Measurements from ENCODE around the gene SSUH2. TPM values are rescaled to one million over a fixed set of nuclear protein-coding genes. Genes with fewer than 3 reads are reported as not detected.
A peak's percentile ranks its signal among the peaks of the same experiment; 100 is the strongest.

SSUH2 gene
- total RNA-seq, 1 donor from 2014 or later, result not detected

DNA sequence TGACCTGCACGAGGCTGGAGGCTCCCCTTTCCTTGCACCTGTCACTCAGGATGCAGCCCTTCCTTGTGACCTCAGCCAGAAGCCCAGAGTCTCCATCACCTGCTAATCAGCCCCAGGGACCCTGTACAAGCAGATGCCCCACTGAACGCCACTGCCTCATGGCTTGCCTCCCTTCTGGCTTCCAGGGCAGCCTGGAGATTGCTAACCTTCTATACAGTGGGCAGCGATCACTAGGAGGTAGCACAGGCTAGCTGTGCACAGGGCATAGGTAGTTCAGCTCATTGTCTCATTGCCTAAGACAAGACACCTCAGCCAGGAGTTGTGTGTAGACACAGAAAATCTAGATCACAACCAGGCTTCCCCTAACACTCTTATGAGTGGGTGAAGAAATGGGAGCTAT lies 49.3 kb downstream of the SSUH2 start:
- H3K4me1 Mint-ChIP-seq (ENCODE audit: unreplicated experiment), result peaks cover 34% of the 10 kb centered on the region
- TF ChIP-seq, protein P1, sequence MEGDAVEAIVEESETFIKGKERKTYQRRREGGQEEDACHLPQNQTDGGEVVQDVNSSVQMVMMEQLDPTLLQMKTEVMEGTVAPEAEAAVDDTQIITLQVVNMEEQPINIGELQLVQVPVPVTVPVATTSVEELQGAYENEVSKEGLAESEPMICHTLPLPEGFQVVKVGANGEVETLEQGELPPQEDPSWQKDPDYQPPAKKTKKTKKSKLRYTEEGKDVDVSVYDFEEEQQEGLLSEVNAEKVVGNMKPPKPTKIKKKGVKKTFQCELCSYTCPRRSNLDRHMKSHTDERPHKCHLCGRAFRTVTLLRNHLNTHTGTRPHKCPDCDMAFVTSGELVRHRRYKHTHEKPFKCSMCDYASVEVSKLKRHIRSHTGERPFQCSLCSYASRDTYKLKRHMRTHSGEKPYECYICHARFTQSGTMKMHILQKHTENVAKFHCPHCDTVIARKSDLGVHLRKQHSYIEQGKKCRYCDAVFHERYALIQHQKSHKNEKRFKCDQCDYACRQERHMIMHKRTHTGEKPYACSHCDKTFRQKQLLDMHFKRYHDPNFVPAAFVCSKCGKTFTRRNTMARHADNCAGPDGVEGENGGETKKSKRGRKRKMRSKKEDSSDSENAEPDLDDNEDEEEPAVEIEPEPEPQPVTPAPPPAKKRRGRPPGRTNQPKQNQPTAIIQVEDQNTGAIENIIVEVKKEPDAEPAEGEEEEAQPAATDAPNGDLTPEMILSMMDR (IDR thresholded peaks at IDR 0.05), result no peak
- peak; percentile 51 for DNase-seq (ENCODE audit: extremely low spot score, unreplicated experiment)
- no peaks in the 10 kb centered on the region for H3K36me3 Mint-ChIP-seq (ENCODE audit: unreplicated experiment)
- no peak overlapping the region for H3K27ac Mint-ChIP-seq (ENCODE audit: unreplicated experiment)
- H3K9me3 Mint-ChIP-seq (ENCODE audit: unreplicated experiment), result no peaks in the 10 kb centered on the region
- H3K4me3 Mint-ChIP-seq (ENCODE audit: unreplicated experiment), result no peak overlapping the region
- H3K27me3 Mint-ChIP-seq (ENCODE audit: unreplicated experiment), result no peaks in the 10 kb centered on the region

DNA sequence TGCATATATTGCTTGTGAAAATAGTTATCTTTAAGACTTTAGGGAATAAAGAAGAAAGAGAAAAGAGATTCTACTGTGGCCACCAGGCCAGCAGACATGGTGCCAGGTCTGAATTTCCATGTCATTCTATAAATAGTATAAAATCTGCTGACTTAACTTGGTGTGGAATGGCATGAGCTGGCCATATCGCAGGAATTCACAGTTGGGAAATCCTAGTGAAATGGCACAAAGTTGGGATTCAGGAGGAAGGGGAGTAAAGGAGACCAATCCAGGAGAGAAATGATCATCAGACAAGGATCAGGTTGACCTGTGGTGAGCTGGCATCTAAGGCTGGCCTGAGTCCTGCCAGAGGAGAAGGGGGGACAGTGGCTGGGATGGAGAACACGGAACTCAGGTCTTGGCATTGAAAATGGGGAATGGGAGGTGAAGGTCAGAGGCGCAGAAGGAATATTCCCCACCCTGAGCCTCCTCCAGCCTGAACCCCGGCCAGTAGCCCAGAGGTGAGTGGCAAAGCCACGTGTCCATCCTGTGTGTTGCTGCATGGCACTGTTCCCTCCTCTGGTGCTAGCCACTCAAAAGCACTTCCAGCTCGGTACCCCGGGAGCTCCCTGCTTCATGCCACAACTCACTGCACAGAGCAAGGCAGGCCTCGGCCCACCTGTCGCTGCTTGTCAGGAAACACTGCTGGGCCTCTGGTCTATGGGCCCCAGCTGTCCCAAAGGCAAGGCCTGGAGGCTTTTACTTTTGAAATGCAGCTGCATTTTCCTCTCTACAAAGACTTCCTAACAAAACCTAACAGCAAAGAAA lies 51.4 kb downstream of the SSUH2 start:
- Mint-ChIP-seq H3K36me3 (ENCODE audit: unreplicated experiment) (no peaks in the 10 kb centered on the region), H3K27ac (ENCODE audit: unreplicated experiment) (peak overlapping the region; percentile 42), H3K4me1 (ENCODE audit: unreplicated experiment) (peaks cover 41% of the 10 kb centered on the region), H3K27me3 (ENCODE audit: unreplicated experiment) (no peaks in the 10 kb centered on the region), H3K9me3 (ENCODE audit: unreplicated experiment) (no peaks in the 10 kb centered on the region), H3K4me3 (ENCODE audit: unreplicated experiment) (no peak overlapping the region)
- no peak for DNase-seq (ENCODE audit: extremely low spot score, unreplicated experiment)
- TF ChIP-seq, protein P1 (IDR thresholded peaks at IDR 0.05), result no peak

DNA sequence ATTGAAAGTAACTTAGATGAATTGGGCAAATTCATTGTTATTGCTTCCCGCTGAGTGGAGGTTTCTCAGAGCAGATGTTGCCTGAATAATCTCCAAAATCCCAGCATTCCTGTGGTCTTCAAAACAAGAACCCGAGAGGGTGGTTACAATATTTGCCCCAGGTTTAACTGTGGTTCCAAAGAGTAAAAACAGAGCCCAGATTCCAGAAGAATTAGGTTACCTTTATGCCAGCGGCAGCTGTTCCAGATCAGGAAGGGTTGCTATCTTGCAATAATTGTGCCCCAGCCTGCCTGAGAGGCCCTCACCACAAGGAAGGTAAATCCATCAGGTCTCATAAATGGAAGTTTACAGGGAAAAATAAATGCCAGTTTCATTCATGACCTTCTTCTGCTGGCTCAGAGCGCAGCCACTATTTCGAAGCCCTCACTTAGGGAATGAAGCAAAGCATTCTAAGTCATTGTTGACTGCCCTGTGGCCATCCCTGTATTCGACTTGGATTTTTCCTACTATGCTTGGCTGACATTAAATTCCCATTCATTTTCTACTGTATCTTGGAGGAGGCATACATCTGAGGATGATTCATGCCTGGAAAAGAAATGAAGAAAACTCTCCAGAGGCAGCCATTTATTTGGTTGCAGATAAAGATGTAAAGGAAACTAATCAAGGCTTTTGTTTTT lies 54.6 kb downstream of the SSUH2 start:
- Mint-ChIP-seq H3K27ac (ENCODE audit: unreplicated experiment) (peak overlapping the region; percentile 79), H3K4me3 (ENCODE audit: unreplicated experiment) (no peak overlapping the region), H3K27me3 (ENCODE audit: unreplicated experiment) (no peaks in the 10 kb centered on the region), H3K9me3 (ENCODE audit: unreplicated experiment) (peaks cover 9% of the 10 kb centered on the region), H3K36me3 (ENCODE audit: unreplicated experiment) (peaks cover 4% of the 10 kb centered on the region), H3K4me1 (ENCODE audit: unreplicated experiment) (peaks cover 34% of the 10 kb centered on the region)
- no peak for DNase-seq (ENCODE audit: extremely low spot score, unreplicated experiment)
- TF ChIP-seq, protein P1 (IDR thresholded peaks at IDR 0.05), result no peak

DNA sequence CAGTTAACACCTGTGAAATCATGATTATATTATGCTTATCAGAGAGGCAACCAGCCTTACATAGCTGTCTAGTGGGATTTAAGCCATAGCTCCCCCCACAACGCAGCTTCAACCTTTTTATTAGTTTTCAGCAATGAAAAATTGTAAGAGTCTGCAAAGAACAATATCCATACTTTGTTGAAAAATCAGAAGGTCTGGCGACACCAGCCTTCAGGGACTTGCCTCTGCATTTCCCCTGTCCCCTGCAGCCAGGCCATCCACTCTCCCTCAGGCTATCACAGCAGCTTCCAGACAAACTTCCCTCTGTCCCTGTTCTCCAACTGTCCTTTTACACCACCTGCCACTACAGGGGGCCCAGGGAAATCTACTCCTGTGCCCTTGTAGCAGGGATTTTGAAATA lies 59.9 kb downstream of the SSUH2 start:
- peaks cover 23% of the 10 kb centered on the region for H3K4me1 Mint-ChIP-seq (ENCODE audit: unreplicated experiment)
- H3K4me3 Mint-ChIP-seq (ENCODE audit: unreplicated experiment), result no peak overlapping the region
- DNase-seq (ENCODE audit: extremely low spot score, unreplicated experiment), result no peak
- no peak overlapping the region for H3K27ac Mint-ChIP-seq (ENCODE audit: unreplicated experiment)
- peaks cover 4% of the 10 kb centered on the region for H3K36me3 Mint-ChIP-seq (ENCODE audit: unreplicated experiment)
- TF ChIP-seq, protein P1 (IDR thresholded peaks at IDR 0.05), result no peak
- peaks cover 9% of the 10 kb centered on the region for H3K9me3 Mint-ChIP-seq (ENCODE audit: unreplicated experiment)
- no peaks in the 10 kb centered on the region for H3K27me3 Mint-ChIP-seq (ENCODE audit: unreplicated experiment)

DNA sequence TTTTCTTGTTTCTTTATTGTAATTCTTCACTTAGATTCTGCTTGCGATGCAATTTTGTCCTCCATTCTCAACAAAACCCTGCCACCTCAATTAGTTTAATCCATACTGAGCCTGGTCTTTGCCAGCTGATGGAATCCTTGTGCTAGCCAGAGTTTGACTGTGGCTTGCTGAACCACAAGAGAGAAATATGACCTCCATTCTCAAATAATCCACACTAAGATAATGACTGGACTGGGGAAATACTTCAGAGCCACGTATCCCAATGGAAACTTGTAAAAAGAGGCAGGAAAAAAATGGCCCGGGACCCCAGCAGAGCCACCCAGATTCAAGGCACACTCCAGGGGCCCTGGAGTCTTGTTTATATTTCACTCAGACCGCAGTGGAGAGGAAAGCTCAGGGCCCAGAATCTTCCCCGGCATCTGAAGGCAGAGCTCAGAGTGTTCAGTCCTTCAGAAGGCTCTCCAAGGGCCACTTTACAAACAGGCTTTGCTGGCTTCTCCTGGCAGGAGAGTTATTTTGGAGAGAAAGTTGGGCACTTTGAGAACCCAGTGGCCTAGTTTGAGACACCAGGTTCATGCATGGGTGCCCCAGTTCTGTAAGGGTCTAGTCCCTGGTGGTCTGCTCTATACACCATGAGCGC lies 62.7 kb downstream of the SSUH2 start:
- no peak overlapping the region for H3K4me3 Mint-ChIP-seq (ENCODE audit: unreplicated experiment)
- no peak for DNase-seq (ENCODE audit: extremely low spot score, unreplicated experiment)
- no peaks in the 10 kb centered on the region for H3K27me3 Mint-ChIP-seq (ENCODE audit: unreplicated experiment)
- peaks cover 4% of the 10 kb centered on the region for H3K36me3 Mint-ChIP-seq (ENCODE audit: unreplicated experiment)
- peak overlapping the region; percentile 10 for H3K27ac Mint-ChIP-seq (ENCODE audit: unreplicated experiment)
- peaks cover 42% of the 10 kb centered on the region for H3K4me1 Mint-ChIP-seq (ENCODE audit: unreplicated experiment)
- TF ChIP-seq, protein P1 (IDR thresholded peaks at IDR 0.05), result no peak
- peaks cover 9% of the 10 kb centered on the region for H3K9me3 Mint-ChIP-seq (ENCODE audit: unreplicated experiment)

All from osteocyte (in vitro differentiated cells).